HG02759 (cell line): ENCODE results near the gene RAB4B.
"Not testable (repeated sequence)": the region's sequence is repeated elsewhere in the genome, so short reads cannot be mapped to it uniquely, and the experiment has no call there.

Experiments
- ATAC-seq: cut with Tn5 transposase; IDR thresholded peaks from one replicate; pipeline ENCODE4 v1.9.1; 2021; ENCODE audit warnings: mild to moderate bottlenecking, moderate library complexity; ENCODE audit not compliant: unreplicated experiment

The RAB4B gene

GRCh38 chr19:40777937-40778705 lies at the start of gene RAB4B:
RAB4B (plus strand) TSS chr19:40778247; CDS start chr19:40778376, 129 bp downstream.
- peak; percentile 64 for ATAC-seq

GRCh38 chr19:40730065-40730464 lies 48.0 kb upstream of the RAB4B start:
- not testable (repeated sequence) for ATAC-seq

- not testable (repeated sequence) for ATAC-seq
Measured at GRCh38 chr19:40732304-40732703, 45.7 kb upstream of the RAB4B start.

GRCh38 chr19:40733149-40733548 lies 44.9 kb upstream of the RAB4B start:
- no peak for ATAC-seq

- no peak for ATAC-seq
Measured at GRCh38 chr19:40735013-40735771, 42.9 kb upstream of the RAB4B start.

GRCh38 chr19:40736661-40737060 lies 41.4 kb upstream of the RAB4B start:
- no peak for ATAC-seq

GRCh38 chr19:40737102-40737644 lies 40.9 kb upstream of the RAB4B start:
- ATAC-seq, result no peak

- ATAC-seq, result no peak
Measured at GRCh38 chr19:40739030-40739839, 38.8 kb upstream of the RAB4B start.

- no peak for ATAC-seq
Measured at GRCh38 chr19:40739871-40740703, 38.0 kb upstream of the RAB4B start.

- ATAC-seq, result no peak
Measured at GRCh38 chr19:40740747-40741146, 37.3 kb upstream of the RAB4B start.

- ATAC-seq, result no peak
Measured at GRCh38 chr19:40741527-40742390, 36.3 kb upstream of the RAB4B start.

GRCh38 chr19:40742477-40742876 lies 35.6 kb upstream of the RAB4B start:
- ATAC-seq, result no peak

- ATAC-seq, result no peak
Measured at GRCh38 chr19:40742886-40743285, 35.2 kb upstream of the RAB4B start.

GRCh38 chr19:40743926-40744325 lies 34.1 kb upstream of the RAB4B start:
- ATAC-seq, result no peak

GRCh38 chr19:40744554-40745401 lies 33.3 kb upstream of the RAB4B start:
- ATAC-seq, result no peak

- ATAC-seq, result no peak
Measured at GRCh38 chr19:40745402-40745780, 32.7 kb upstream of the RAB4B start.

GRCh38 chr19:40747536-40747935 lies 30.5 kb upstream of the RAB4B start:
- no peak for ATAC-seq
